ENCODE results near the gene GPR176. TPM values are rescaled to one million over a fixed set of nuclear protein-coding genes. Genes with fewer than 3 reads are reported as not detected.
A peak's percentile ranks its signal among the peaks of the same experiment; 100 is the strongest.

The GPR176 gene
- total and polyA plus RNA-seq, 2 donors: 4.9 to 8.6 TPM

- Histone ChIP-seq H3K36me3 (ENCODE audit: insufficient read depth) (peaks cover 1% of the 10 kb centered on the region), H3K27ac (ENCODE audit: low read depth) (no peak overlapping the region), H3K4me1 (ENCODE audit: insufficient read depth) (no peaks in the 10 kb centered on the region), H3K4me3 (ENCODE audit: low read depth, low read length) (no peak overlapping the region)
- WGBS: 78% methylated on average over 3 of the region's 3 CpGs
- no peak for DNase-seq (ENCODE audit: extremely low spot score)
Observed at GRCh38 chr15:39946862-39947261, 26.8 kb upstream of the GPR176 start.

- H3K27ac ChIP-seq (ENCODE audit: low read depth): no peak overlapping the region
- no peaks in the 10 kb centered on the region for H3K4me1 ChIP-seq (ENCODE audit: insufficient read depth)
- H3K36me3 ChIP-seq (ENCODE audit: insufficient read depth): peaks cover 1% of the 10 kb centered on the region
- no peak for DNase-seq (ENCODE audit: extremely low spot score)
- no peak overlapping the region for H3K4me3 ChIP-seq (ENCODE audit: low read depth, low read length)
- 65% methylated on average over 4 of the region's 4 CpGs for WGBS
Observed at GRCh38 chr15:39944726-39945125, 24.7 kb upstream of the GPR176 start.

DNA sequence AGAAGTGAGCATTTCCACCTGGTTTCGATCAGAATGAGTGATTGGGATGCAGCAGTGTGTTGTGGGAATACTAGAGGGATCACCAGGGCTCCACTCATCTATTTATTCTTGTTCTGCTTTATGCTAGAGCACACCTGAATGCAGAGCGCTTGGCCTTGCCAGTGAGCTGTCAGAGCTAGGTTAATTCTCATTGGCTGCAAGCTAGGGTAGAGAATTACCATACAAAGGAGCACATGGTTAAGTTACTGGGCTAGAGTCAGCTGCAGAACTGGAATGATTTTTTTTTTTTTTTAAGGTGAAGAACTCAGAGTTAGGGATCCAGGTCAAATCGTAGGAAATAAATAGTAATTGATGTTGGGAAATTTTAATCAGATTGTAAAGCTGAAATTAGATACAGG lies 22.7 kb upstream of the GPR176 start:
- H3K4me1 ChIP-seq (ENCODE audit: insufficient read depth): peaks cover 1% of the 10 kb centered on the region
- no peak overlapping the region for H3K27ac ChIP-seq (ENCODE audit: low read depth)
- WGBS: 89% methylated on average over 3 of the region's 3 CpGs
- H3K36me3 ChIP-seq (ENCODE audit: insufficient read depth): peaks cover 1% of the 10 kb centered on the region
- H3K4me3 ChIP-seq (ENCODE audit: low read depth, low read length): no peak overlapping the region
- DNase-seq (ENCODE audit: extremely low spot score): no peak

DNA sequence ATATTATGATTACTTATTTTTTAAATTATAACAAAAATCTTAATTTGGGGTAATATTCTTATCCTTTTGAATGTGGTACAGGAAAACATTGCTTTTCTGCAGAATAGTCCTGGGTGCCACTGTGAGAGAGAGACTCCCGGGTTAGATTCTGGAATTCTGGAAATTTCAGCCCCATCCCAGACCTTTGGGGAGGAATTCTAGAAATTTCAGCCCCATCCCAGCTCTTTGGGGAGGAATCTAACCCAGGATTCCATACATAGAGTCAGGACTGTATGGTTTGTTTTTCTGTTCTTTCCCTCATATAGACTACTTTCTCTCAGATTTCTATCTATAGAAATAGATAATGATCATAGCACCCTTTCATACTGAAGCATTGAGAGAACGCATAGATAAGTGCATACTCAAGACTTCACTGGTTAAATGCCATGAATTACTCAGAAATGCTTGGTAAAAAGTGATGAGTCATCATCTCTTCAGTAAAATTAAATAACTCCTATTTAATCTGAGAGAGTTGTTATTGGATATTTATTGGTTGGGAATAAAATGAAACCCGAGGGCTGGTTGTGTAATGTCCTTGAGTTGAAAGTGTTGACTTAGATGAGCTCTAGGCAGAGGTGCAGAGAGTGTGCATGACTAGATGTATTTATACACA lies 22.2 kb upstream of the GPR176 start:
- 77% methylated on average over 3 of the region's 3 CpGs for WGBS
- Histone ChIP-seq H3K4me3 (ENCODE audit: low read depth, low read length) (no peak overlapping the region), H3K36me3 (ENCODE audit: insufficient read depth) (peaks cover 1% of the 10 kb centered on the region), H3K4me1 (ENCODE audit: insufficient read depth) (peaks cover 1% of the 10 kb centered on the region), H3K27ac (ENCODE audit: low read depth) (no peak overlapping the region)
- no peak for DNase-seq (ENCODE audit: extremely low spot score)

GRCh38 chr15:39939487-39940452 lies 19.7 kb upstream of the GPR176 start:
- Histone ChIP-seq H3K27ac (ENCODE audit: low read depth) (no peak overlapping the region), H3K4me3 (ENCODE audit: low read depth, low read length) (no peak overlapping the region), H3K4me1 (ENCODE audit: insufficient read depth) (peaks cover 1% of the 10 kb centered on the region), H3K36me3 (ENCODE audit: insufficient read depth) (peaks cover 1% of the 10 kb centered on the region)
- WGBS: 75% methylated on average over 6 of the region's 6 CpGs
- no peak for DNase-seq (ENCODE audit: extremely low spot score)

DNA sequence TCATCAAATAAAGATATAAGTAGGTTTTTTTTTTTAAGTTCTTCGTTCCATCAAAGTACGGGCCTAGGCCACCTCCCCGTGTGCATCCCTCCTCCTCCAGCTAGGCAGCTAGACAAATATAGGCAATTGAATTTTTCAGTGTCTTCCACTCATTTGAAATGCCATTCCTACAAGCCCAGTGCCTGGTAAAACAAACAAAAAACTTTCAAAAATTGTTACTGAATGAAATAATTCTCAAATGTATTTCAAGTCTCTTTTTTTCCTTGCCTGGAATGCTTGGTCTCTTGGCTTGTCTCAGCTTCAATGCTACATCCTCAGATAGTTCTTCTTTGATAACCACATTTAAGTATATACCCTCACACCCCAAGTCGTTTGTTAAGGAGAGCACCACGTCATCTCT lies 17.6 kb upstream of the GPR176 start:
- WGBS: 85% methylated on average over 5 of the region's 5 CpGs
- H3K4me1 ChIP-seq (ENCODE audit: insufficient read depth): peaks cover 1% of the 10 kb centered on the region
- H3K27ac ChIP-seq (ENCODE audit: low read depth): no peak overlapping the region

DNA sequence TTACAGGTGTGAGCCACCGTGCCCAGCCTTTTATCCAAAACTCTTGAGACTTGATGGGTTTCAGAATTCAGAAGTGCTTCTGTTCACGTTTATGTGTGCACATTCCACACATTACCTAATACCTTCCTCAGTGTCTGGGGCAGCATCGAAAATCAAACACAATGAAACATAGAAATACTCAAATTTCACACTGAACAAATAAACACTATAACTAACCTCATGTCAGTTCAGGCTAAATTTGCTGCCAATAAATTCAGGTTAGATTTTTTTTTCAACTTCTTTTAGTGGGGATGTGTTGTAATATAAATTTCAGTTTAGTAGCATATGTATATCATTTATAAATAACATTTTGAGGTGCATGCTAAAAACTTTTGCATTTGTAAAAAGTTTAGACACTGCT lies 16.6 kb upstream of the GPR176 start:
- H3K4me3 ChIP-seq (ENCODE audit: low read depth, low read length): no peak overlapping the region
- 85% methylated on average over 3 of the region's 3 CpGs for WGBS
- H3K27ac ChIP-seq (ENCODE audit: low read depth): no peak overlapping the region

More for the DNA sequence above, 17.6 kb upstream of the GPR176 start:
- Histone ChIP-seq H3K4me3 (ENCODE audit: low read depth, low read length) (no peak overlapping the region), H3K36me3 (ENCODE audit: insufficient read depth) (no peaks in the 10 kb centered on the region)
- no peak for DNase-seq (ENCODE audit: extremely low spot score)

GRCh38 chr15:39936187-39936586 lies 16.1 kb upstream of the GPR176 start:
- H3K27ac ChIP-seq (ENCODE audit: low read depth): no peak overlapping the region
- no peaks in the 10 kb centered on the region for H3K36me3 ChIP-seq (ENCODE audit: insufficient read depth)
- 97% methylated on average over 7 of the region's 7 CpGs for WGBS
- no peak overlapping the region for H3K4me3 ChIP-seq (ENCODE audit: low read depth, low read length)
- DNase-seq (ENCODE audit: extremely low spot score): no peak
- H3K4me1 ChIP-seq (ENCODE audit: insufficient read depth): peaks cover 1% of the 10 kb centered on the region

More for the DNA sequence above, 16.6 kb upstream of the GPR176 start:
- no peak for DNase-seq (ENCODE audit: extremely low spot score)
- H3K36me3 ChIP-seq (ENCODE audit: insufficient read depth): no peaks in the 10 kb centered on the region
- peaks cover 1% of the 10 kb centered on the region for H3K4me1 ChIP-seq (ENCODE audit: insufficient read depth)

- Histone ChIP-seq H3K4me1 (ENCODE audit: insufficient read depth) (peaks cover 1% of the 10 kb centered on the region), H3K36me3 (ENCODE audit: insufficient read depth) (no peaks in the 10 kb centered on the region), H3K4me3 (ENCODE audit: low read depth, low read length) (no peak overlapping the region), H3K27ac (ENCODE audit: low read depth) (no peak overlapping the region)
- no peak for DNase-seq (ENCODE audit: extremely low spot score)
- WGBS: 95% methylated on average over 4 of the region's 4 CpGs
Observed at GRCh38 chr15:39935241-39935640, 15.2 kb upstream of the GPR176 start.

DNA sequence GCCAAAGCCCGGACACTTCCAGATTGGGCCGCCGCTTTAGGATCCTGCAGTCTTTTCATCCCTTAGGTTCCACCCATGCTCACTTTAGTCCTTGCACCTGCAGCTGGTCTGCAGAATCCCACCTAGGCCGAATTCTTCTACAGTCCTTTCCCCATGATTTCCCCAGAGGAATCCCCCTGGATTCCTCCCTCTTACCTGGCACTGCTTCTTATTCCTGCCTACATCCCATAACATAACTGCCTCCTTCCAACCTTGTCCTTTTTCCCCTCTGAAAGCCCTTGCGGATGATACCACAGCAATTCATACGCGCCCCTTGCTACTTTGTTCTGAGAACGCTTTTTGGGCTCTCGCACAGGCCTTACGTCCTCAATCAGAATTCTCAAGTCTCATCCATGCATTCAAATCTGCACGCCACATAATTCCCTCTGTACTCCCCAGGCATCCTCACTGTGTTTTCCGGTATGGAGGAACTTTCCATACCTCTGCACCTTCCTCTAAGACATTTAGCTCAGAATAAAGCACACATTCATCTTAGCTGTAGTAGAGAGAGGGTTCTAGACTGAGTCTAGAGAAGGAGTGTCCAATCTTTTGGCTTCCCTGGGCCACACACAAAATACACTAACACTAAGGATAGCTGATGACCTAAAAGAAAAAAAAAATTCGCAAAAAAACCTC lies 14.5 kb upstream of the GPR176 start:
- WGBS: 12% methylated on average over 13 of the region's 13 CpGs
- DNase-seq (ENCODE audit: extremely low spot score): no peak
- peaks cover 1% of the 10 kb centered on the region for H3K4me1 ChIP-seq (ENCODE audit: insufficient read depth)
- H3K36me3 ChIP-seq (ENCODE audit: insufficient read depth): no peaks in the 10 kb centered on the region
- peak overlapping the region; percentile 53 for H3K27ac ChIP-seq (ENCODE audit: low read depth)
- peak overlapping the region; percentile 65 for H3K4me3 ChIP-seq (ENCODE audit: low read depth, low read length)

GRCh38 chr15:39931615-39932014 lies 11.5 kb upstream of the GPR176 start:
- DNase-seq (ENCODE audit: extremely low spot score): no peak
- no peaks in the 10 kb centered on the region for H3K4me1 ChIP-seq (ENCODE audit: insufficient read depth)
- WGBS: 63% methylated on average over 3 of the region's 3 CpGs
- H3K27ac ChIP-seq (ENCODE audit: low read depth): no peak overlapping the region
- H3K36me3 ChIP-seq (ENCODE audit: insufficient read depth): no peaks in the 10 kb centered on the region
- no peak overlapping the region for H3K4me3 ChIP-seq (ENCODE audit: low read depth, low read length)

GRCh38 chr15:39926526-39926925 lies 6.5 kb upstream of the GPR176 start:
- Histone ChIP-seq H3K4me3 (ENCODE audit: low read depth, low read length) (no peak overlapping the region), H3K4me1 (ENCODE audit: insufficient read depth) (no peaks in the 10 kb centered on the region), H3K27ac (ENCODE audit: low read depth) (no peak overlapping the region), H3K36me3 (ENCODE audit: insufficient read depth) (no peaks in the 10 kb centered on the region)
- WGBS: 93% methylated on average over 5 of the region's 5 CpGs
- no peak for DNase-seq (ENCODE audit: extremely low spot score)

DNA sequence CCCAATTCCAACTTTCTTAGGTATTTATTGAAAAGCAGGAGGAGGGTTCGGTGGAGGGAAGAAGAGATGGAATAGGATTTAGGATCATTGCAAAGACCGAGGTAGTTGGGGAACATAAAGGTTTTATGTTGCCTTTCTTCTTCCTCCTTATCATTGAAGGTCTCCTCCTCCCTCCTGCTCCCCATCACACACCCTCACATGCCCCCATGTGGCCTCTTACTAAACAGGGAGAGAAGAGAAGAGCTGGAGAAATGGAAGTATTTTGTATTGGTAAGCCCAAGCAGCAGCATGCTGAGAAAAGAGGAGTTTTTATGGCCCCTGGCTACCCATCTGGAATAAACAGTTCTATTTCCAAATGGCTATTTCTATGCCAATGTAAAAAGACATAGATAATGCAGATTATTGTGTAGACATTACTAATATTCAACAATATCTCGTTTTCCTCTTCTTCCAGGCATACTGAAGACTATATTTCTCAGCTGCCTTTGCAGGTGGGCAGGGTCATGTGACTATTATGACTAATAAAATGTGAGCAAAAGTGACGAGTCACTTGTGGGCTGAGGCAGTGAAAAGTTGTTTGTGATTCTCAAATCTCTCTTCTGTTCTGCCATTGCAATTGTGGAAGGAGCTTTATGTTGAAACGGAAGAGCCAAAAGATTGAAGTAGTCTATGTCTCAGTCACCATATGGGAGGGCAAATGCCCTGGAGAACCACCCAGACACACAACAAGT lies 5.2 kb upstream of the GPR176 start:
- H3K27ac ChIP-seq (ENCODE audit: low read depth): no peak overlapping the region
- H3K4me3 ChIP-seq (ENCODE audit: low read depth, low read length): no peak overlapping the region
- H3K36me3 ChIP-seq (ENCODE audit: insufficient read depth): no peaks in the 10 kb centered on the region
- 73% methylated on average over 5 of the region's 5 CpGs for WGBS
- DNase-seq (ENCODE audit: extremely low spot score): no peak
- no peaks in the 10 kb centered on the region for H3K4me1 ChIP-seq (ENCODE audit: insufficient read depth)
